ENCODE data around the gene RASGEF1C. TPM values are rescaled to one million over a fixed set of nuclear protein-coding genes. Genes with fewer than 3 reads are reported as not detected.

Gene RASGEF1C
- total and polyA plus RNA-seq, 4 donors: 4.4 to 9.7 (median 7.2) TPM

GRCh38 chr5:180154821-180155364, 54.1 kb downstream of the RASGEF1C start:
- Histone ChIP-seq H3K4me1 (ENCODE audit: control insufficient read depth, insufficient read depth, low read length) (peaks cover 18% of the 10 kb centered on the region), H3K27ac (ENCODE audit: low read depth, low read length) (no peak overlapping the region), H3K9me3 (ENCODE audit: control insufficient read depth, insufficient read depth, low read length) (peaks cover 2% of the 10 kb centered on the region), H3K27me3 (ENCODE audit: control insufficient read depth, insufficient read depth, low read length) (no peaks in the 10 kb centered on the region), H3K4me3 (ENCODE audit: low read depth, low read length) (no peak overlapping the region), H3K36me3 (ENCODE audit: control insufficient read depth, insufficient read depth, low read length) (no peaks in the 10 kb centered on the region)
- DNase-seq (ENCODE audit: low read depth in 4 of 6, low spot score in 6 of 6): no peak
- 95% methylated on average over 5 of the region's 5 CpGs for WGBS (ENCODE audit: insufficient coverage)

- WGBS (ENCODE audit: insufficient coverage): 54% methylated on average over 5 of the region's 6 CpGs
- H3K27ac ChIP-seq (ENCODE audit: low read depth, low read length): no peak overlapping the region
Observed at GRCh38 chr5:180153991-180154390, 55.0 kb downstream of the RASGEF1C start.

GRCh38 chr5:180153099-180153498, 55.9 kb downstream of the RASGEF1C start:
- WGBS (ENCODE audit: insufficient coverage): no CpG with 5 or more reads among the region's 1 CpG
- no peak for DNase-seq (ENCODE audit: low read depth in 4 of 6, low spot score in 6 of 6)
- Histone ChIP-seq H3K4me3 (ENCODE audit: low read depth, low read length) (no peak overlapping the region), H3K27me3 (ENCODE audit: control insufficient read depth, insufficient read depth, low read length) (no peaks in the 10 kb centered on the region), H3K4me1 (ENCODE audit: control insufficient read depth, insufficient read depth, low read length) (peaks cover 15% of the 10 kb centered on the region), H3K36me3 (ENCODE audit: control insufficient read depth, insufficient read depth, low read length) (no peaks in the 10 kb centered on the region), H3K9me3 (ENCODE audit: control insufficient read depth, insufficient read depth, low read length) (peaks cover 4% of the 10 kb centered on the region), H3K27ac (ENCODE audit: low read depth, low read length) (no peak overlapping the region)

More at GRCh38 chr5:180153991-180154390, 55.0 kb downstream of the RASGEF1C start:
- H3K4me3 ChIP-seq (ENCODE audit: low read depth, low read length): no peak overlapping the region
- peaks cover 15% of the 10 kb centered on the region for H3K4me1 ChIP-seq (ENCODE audit: control insufficient read depth, insufficient read depth, low read length)
- H3K9me3 ChIP-seq (ENCODE audit: control insufficient read depth, insufficient read depth, low read length): peaks cover 2% of the 10 kb centered on the region
- no peak for DNase-seq (ENCODE audit: low read depth in 4 of 6, low spot score in 6 of 6)
- H3K36me3 ChIP-seq (ENCODE audit: control insufficient read depth, insufficient read depth, low read length): no peaks in the 10 kb centered on the region
- H3K27me3 ChIP-seq (ENCODE audit: control insufficient read depth, insufficient read depth, low read length): no peaks in the 10 kb centered on the region

GRCh38 chr5:180143656-180144364, 65.2 kb downstream of the RASGEF1C start:
- Histone ChIP-seq H3K4me1 (ENCODE audit: control insufficient read depth, insufficient read depth, low read length) (peaks cover 41% of the 10 kb centered on the region), H3K36me3 (ENCODE audit: control insufficient read depth, insufficient read depth, low read length) (no peaks in the 10 kb centered on the region), H3K4me3 (ENCODE audit: low read depth, low read length) (no peak overlapping the region), H3K9me3 (ENCODE audit: control insufficient read depth, insufficient read depth, low read length) (peaks cover 2% of the 10 kb centered on the region), H3K27ac (ENCODE audit: low read depth, low read length) (no peak overlapping the region), H3K27me3 (ENCODE audit: control insufficient read depth, insufficient read depth, low read length) (no peaks in the 10 kb centered on the region)
- WGBS (ENCODE audit: insufficient coverage): 79% methylated on average over 15 of the region's 16 CpGs
- DNase-seq (ENCODE audit: low read depth in 4 of 6, low spot score in 6 of 6): no peak

- Histone ChIP-seq H3K27me3 (ENCODE audit: control insufficient read depth, insufficient read depth, low read length) (no peaks in the 10 kb centered on the region), H3K4me3 (ENCODE audit: low read depth, low read length) (no peak overlapping the region), H3K36me3 (ENCODE audit: control insufficient read depth, insufficient read depth, low read length) (no peaks in the 10 kb centered on the region), H3K9me3 (ENCODE audit: control insufficient read depth, insufficient read depth, low read length) (no peaks in the 10 kb centered on the region), H3K27ac (ENCODE audit: low read depth, low read length) (no peak overlapping the region), H3K4me1 (ENCODE audit: control insufficient read depth, insufficient read depth, low read length) (peaks cover 42% of the 10 kb centered on the region)
- DNase-seq (ENCODE audit: low read depth in 4 of 6, low spot score in 6 of 6): peak in 2 of 6 donors; percentile 15 to 51
- WGBS (ENCODE audit: insufficient coverage): 55% methylated on average over 12 of the region's 13 CpGs
Observed at GRCh38 chr5:180142824-180143610, 66.0 kb downstream of the RASGEF1C start.

GRCh38 chr5:180142021-180142765, 66.8 kb downstream of the RASGEF1C start:
- peak in 4 of 6 donors; percentile 15 to 82 (median 53) for DNase-seq (ENCODE audit: low read depth in 4 of 6, low spot score in 6 of 6)
- Histone ChIP-seq H3K27ac (ENCODE audit: low read depth, low read length) (no peak overlapping the region), H3K9me3 (ENCODE audit: control insufficient read depth, insufficient read depth, low read length) (no peaks in the 10 kb centered on the region), H3K4me1 (ENCODE audit: control insufficient read depth, insufficient read depth, low read length) (peaks cover 42% of the 10 kb centered on the region), H3K27me3 (ENCODE audit: control insufficient read depth, insufficient read depth, low read length) (no peaks in the 10 kb centered on the region), H3K36me3 (ENCODE audit: control insufficient read depth, insufficient read depth, low read length) (peaks cover 7% of the 10 kb centered on the region), H3K4me3 (ENCODE audit: low read depth, low read length) (no peak overlapping the region)
- WGBS (ENCODE audit: insufficient coverage): 26% methylated on average over 14 of the region's 23 CpGs

GRCh38 chr5:180141068-180141660, 67.8 kb downstream of the RASGEF1C start:
- no peaks in the 10 kb centered on the region for H3K27me3 ChIP-seq (ENCODE audit: control insufficient read depth, insufficient read depth, low read length)
- 66% methylated on average over 13 of the region's 14 CpGs for WGBS (ENCODE audit: insufficient coverage)
- H3K36me3 ChIP-seq (ENCODE audit: control insufficient read depth, insufficient read depth, low read length): peaks cover 14% of the 10 kb centered on the region
- H3K9me3 ChIP-seq (ENCODE audit: control insufficient read depth, insufficient read depth, low read length): no peaks in the 10 kb centered on the region
- peak in 1 of 6 donors; percentile 6 for DNase-seq (ENCODE audit: low read depth in 4 of 6, low spot score in 6 of 6)
- no peak overlapping the region for H3K4me3 ChIP-seq (ENCODE audit: low read depth, low read length)
- no peak overlapping the region for H3K27ac ChIP-seq (ENCODE audit: low read depth, low read length)
- H3K4me1 ChIP-seq (ENCODE audit: control insufficient read depth, insufficient read depth, low read length): peaks cover 42% of the 10 kb centered on the region

GRCh38 chr5:180140571-180140970, 68.4 kb downstream of the RASGEF1C start:
- peak in 1 of 6 donors; percentile 8 for DNase-seq (ENCODE audit: low read depth in 4 of 6, low spot score in 6 of 6)

GRCh38 chr5:180140079-180140554, 68.9 kb downstream of the RASGEF1C start:
- H3K27me3 ChIP-seq (ENCODE audit: control insufficient read depth, insufficient read depth, low read length): no peaks in the 10 kb centered on the region
- 35% methylated on average over 8 of the region's 10 CpGs for WGBS (ENCODE audit: insufficient coverage)
- peak in 2 of 6 donors; percentile 62 to 70 for DNase-seq (ENCODE audit: low read depth in 4 of 6, low spot score in 6 of 6)

More at GRCh38 chr5:180140571-180140970, 68.4 kb downstream of the RASGEF1C start:
- Histone ChIP-seq H3K27ac (ENCODE audit: low read depth, low read length) (no peak overlapping the region), H3K4me1 (ENCODE audit: control insufficient read depth, insufficient read depth, low read length) (peaks cover 46% of the 10 kb centered on the region), H3K9me3 (ENCODE audit: control insufficient read depth, insufficient read depth, low read length) (no peaks in the 10 kb centered on the region), H3K4me3 (ENCODE audit: low read depth, low read length) (no peak overlapping the region), H3K36me3 (ENCODE audit: control insufficient read depth, insufficient read depth, low read length) (peaks cover 20% of the 10 kb centered on the region), H3K27me3 (ENCODE audit: control insufficient read depth, insufficient read depth, low read length) (no peaks in the 10 kb centered on the region)
- 43% methylated on average over 6 of the region's 9 CpGs for WGBS (ENCODE audit: insufficient coverage)

More at GRCh38 chr5:180140079-180140554, 68.9 kb downstream of the RASGEF1C start:
- Histone ChIP-seq H3K4me3 (ENCODE audit: low read depth, low read length) (no peak overlapping the region), H3K27ac (ENCODE audit: low read depth, low read length) (no peak overlapping the region), H3K9me3 (ENCODE audit: control insufficient read depth, insufficient read depth, low read length) (no peaks in the 10 kb centered on the region), H3K4me1 (ENCODE audit: control insufficient read depth, insufficient read depth, low read length) (peaks cover 51% of the 10 kb centered on the region), H3K36me3 (ENCODE audit: control insufficient read depth, insufficient read depth, low read length) (peaks cover 21% of the 10 kb centered on the region)

Measured in spinal cord (tissue), 10 donors.